ENCODE measurements around the gene RIMBP2.

The RIMBP2 gene

DNA sequence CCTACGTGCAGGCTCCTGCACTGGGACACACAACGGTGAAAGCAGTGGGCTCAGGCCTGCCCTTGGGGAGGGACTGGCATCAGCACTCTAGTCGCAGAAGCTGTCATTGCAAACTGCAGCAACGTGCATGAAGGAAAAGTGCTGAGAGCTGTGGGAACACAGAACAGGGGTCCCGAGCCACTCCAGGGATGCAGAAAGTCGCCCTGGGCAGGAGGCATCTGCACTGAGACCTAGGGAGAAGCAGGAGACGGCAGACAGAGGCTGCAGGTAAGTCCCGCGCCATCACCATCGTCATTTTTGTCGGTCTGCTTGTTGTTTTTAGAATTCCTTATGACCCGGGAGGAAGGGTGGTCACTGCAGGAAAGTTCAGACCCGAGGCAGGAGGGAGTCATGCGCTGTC lies 21.6 kb upstream of the RIMBP2 start:
- no peak for DNase-seq (ENCODE audit: low read depth)

DNA sequence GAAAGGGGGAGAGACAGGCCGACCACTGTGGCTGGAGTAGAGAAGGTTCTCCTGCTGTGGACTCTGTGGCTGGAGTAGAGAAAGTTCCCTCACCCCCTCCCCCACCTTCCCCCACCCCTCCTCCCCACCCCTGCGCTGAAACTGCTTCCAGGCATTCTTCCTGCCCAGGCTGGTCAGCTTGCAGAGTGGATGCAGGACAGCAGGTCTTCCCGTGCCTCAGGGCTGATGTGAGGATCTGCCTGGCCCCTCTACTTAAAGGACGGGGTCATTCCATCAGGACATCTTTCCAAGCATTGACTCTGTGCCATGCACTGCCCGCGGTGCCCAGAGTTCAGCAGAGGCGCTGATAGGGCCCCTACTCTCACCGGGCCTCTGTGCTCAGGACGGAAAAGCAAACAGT lies 13.2 kb upstream of the RIMBP2 start:
- DNase-seq (ENCODE audit: low read depth), result no peak

DNA sequence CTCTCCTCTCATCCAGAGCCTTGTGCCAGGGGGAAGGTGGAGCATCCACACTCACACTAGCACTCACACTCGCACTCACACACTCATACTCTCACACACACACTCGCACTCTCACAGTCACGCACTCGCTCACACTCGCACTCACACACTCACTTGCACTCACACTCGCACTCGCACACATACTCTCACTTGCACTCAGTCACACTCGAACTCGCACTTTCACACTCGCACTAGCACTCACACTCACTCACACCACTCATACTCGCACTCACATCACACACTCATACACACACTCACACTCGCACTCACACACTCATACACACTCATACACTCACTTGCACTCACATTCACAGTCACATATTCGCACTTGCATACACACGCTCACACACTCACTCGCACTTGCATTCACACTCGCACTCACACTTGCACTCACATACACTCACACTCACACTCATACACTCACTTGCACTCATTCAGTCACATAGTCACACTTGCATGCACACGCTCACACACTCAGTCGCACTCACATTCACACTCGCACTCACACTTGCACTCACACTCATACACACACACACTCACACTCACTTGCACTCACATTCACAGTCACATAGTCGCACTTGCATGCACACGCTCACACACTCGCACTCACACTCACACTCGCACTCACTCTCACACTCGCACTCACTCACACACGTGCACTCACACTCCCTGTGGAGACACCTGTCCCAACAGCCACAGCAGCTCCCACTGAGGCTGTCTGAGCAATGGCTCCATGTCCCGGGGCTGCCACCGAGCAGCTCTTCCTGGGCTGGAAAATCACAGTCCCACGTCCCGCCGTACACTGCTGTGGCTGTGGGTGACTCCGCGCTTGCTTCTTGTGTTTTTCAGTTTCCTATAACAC lies 12.3 kb upstream of the RIMBP2 start:
- DNase-seq (ENCODE audit: low read depth), result no peak

DNA sequence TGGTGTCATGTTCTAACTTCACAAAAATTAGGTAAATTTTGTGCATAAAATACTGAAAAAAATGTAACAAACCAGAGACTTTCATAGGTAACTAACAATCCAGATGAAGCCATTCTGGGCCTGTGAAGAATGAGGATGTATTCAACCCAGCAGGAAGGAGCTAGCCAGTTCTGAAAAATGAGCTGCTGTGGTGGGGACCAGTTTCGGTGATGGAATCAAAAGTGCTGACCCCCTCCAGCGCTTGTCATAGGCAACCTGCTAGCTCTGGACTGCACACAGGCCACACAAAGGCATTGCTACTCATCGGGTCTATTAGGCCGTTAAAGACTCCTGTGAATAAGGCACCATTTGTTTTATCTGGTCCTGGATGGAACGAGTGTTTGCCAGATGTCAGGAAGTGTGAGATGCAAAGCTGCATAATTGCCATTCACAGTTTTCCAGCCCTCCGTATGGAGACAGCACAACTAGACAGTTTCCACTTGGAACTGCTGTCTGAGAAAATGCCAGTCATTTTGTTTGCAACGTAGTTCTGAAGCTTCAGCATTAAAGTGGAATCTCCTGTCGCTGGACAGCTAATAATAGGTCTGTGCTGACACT lies 3.3 kb upstream of the RIMBP2 start:
- DNase-seq (ENCODE audit: low read depth), result no peak

DNA sequence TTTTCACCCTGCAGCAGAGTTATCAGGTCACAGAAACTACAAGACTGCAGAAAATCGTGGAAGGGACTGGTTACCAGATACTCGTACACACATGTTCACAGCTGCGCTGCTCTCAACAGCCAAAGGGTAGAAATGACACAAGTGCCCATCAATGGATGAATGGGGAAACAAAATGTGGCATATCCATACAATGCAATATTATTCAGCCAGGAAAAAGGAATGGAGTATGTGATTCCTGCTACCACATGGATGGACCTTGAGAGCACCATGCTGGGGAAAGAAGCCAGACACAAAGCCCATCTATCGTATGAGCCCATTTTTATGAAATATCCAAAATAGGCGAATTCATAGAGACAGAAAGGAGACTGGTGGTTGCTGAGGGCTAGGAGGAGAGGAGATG lies 1.7 kb upstream of the RIMBP2 start:
- DNase-seq (ENCODE audit: low read depth), result no peak

DNA sequence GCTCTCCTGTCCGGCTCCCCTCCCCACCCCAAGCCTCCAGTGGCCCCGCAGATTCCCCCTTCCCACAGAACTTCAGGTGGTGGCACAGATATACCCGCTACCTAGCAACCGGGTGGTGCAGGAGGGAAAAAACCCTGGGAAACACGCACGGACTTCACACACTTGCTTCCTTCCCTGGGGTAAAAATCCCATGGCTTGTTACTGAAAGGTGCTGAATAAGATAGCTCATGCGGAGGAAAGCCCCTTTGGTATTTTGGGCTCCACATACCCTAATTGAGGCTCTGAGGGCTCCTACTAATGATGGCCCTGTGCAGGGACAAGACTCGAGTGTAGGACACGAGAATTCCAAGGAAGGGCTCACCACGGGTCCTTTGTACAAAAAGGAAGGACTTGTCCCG lies 869 bp upstream of the RIMBP2 start:
- DNase-seq (ENCODE audit: low read depth), result no peak

DNA sequence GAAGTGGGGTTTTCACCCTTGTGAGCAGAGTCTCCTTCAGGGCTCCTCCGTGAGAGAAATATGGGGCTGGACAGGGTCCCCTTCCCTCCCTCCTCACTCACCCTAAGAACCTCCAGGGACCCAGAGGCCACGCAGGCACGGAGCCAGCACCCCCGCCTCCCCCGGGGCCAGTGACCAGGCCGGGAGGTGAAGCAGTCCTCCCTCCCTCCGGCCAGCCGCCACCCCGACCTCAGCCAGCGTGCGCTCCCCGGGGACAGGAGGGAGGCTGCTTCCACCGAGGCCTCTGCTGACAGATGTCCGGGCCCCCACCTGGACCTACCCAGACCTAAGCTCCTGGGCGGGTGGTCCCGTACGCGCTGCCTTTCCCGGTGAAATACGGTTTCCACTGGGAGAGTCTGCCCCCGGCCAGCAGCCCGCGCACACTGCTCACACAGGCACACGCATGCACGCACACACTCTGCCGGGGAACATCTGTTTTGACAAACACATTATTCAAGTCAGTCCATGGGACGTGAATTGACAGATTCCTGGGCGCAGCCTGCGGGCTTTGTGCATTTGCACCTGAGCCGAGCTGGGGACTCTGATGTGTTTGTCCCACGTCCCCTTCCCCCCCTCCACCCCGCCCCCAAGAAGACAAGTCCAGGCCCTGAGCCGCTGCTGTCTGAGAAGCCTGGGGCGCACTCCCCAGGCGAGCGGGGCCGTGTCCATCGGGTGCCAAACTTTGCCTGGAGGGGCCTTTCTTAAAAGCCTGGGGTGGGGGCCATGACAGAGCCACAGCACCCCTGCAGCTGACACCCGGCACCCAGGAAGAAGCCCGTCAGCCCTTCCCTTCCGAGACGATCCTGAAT lies 725 bp downstream of the RIMBP2 start:
- no peak for DNase-seq (ENCODE audit: low read depth)

DNA sequence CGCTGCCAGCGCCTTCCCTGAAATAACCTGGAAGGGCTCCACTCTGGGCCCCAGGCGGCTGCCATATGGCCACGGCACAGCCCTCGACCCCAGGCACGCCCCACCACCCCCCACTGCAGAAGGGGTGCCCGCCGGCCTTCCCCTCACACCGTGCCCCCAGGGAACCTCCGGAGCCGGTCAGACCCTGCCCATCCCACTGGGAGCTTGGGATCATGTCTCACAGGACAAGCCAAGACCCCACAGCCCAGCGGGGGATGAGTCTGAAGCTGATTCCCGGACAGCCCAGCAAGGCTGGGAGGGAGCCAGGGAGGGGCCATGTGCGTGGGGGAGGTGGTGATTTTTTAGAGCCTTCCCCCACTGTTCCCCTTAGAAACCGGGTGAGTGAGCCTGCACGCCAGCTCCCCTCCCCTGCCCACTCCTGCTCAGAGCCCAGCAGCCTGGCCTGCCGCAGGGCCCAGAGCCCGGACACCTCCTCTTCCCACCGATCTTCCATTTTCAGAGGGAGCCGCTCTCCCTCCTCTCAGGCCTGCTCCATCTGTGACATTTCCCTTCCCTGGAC lies 1.4 kb downstream of the RIMBP2 start:
- DNase-seq (ENCODE audit: low read depth), result no peak

DNA sequence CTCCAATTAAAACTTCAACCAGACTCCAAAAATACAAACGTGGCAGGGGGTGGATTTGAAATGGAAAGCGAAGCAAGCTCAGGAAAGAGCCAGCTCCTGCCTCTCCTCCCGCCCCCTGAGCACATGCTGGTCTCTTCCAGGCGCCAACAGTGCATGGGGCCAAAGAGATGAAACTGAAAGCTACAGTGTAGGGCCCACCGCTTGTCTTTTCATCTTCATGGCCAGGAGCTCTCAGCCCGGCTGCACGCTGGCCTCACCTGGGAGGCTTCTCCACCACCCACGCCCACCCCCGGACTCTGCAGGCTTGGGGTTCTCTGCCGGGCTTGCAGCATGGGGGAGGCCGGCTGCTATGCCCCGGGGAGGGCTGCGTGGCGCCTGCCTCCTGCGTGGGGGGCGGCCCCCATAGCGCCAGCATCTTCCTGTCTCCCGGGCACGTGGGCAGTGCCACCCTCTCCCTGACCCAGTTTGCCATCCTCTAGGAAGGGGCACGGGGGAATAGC lies 2.0 kb downstream of the RIMBP2 start:
- no peak for DNase-seq (ENCODE audit: low read depth)

DNA sequence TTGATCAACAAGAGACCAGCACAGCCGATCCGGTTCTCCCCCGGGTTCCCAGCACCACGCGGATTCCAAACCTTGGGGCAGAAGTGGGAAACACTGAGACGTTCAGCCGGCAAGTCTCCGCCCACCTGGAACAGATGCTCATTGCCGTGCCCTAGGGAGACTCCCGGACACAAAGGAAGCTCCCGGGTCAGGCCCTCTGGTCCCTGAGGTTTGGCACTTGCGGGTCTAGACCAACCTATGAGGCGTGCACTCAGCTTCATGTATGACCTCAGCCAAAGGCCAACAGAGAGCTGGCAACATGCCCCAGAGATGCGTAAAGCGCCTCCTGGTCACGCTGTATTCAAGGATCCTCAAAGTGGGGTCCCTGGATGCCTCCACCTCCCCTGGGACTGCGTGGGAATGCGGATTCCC lies 2.5 kb downstream of the RIMBP2 start:
- no peak for DNase-seq (ENCODE audit: low read depth)

DNA sequence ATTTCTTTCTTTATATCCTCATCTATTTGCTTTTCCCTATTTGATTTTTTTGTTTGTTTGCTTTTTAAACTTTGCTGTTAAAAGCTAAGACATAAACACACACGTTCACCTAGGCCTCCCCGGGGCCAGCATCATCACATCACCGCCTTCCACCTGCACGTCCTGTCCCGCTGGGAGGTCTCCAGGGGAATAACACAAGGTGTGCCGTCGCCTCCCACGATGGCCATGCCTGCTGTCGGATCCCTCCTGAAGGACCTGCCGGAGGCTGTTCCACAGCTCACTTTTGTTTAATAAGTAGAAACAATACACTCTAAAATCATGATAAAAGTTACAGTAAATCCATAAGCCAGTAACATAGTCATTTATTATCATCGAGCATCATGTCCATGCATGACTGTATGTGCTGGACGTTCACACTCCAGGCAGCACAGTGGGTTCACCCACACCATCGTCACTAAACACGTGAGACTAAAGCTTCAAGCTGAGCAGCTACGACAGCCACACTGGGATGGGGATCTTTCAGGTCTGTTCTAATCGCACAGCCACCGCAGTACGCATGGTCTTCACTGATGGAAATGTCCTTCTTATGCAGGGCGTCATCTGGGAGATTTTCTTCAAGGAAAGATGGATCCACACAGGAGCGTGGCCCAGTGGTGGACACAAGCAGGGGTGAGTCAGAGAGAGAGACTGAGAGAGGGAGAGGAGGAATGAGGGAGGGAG lies 3.6 kb downstream of the RIMBP2 start:
- DNase-seq (ENCODE audit: low read depth), result no peak

DNA sequence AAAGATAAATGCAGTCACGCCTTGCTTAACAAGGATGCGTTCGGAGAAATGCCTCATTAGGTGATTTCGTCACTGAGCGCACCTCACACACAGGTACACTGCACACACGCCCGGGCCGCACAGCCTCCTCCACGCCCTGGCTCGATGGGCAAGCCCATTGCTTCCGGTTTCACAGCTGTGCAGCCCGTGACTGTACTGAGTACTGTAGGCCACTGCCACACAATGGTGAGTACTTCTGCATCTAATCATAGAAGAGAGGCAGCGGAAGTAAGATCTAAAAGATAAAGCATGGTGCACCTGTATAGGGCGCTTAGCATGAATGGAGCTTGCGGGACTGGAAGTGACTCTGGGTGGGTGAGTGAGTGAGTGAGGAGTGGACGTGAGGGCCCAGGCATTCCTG lies 4.3 kb downstream of the RIMBP2 start:
- no peak for DNase-seq (ENCODE audit: low read depth)

DNA sequence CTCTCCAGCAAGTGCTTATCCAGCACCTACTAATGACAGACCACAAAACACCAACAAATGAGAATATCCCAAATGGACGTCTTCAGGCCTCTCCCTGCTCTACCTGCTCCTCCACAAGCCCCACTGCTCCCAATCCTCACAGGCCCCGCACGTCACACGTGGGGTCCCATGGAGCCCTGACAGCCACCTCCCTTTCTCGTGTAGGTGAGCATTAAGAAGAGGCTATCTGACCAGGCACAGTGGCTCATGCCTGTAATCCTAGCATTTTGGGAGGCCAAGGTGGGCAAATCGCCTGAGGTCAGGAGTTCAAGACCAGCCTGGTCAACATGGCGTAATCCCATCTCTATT lies 5.4 kb downstream of the RIMBP2 start:
- DNase-seq (ENCODE audit: low read depth), result no peak

DNA sequence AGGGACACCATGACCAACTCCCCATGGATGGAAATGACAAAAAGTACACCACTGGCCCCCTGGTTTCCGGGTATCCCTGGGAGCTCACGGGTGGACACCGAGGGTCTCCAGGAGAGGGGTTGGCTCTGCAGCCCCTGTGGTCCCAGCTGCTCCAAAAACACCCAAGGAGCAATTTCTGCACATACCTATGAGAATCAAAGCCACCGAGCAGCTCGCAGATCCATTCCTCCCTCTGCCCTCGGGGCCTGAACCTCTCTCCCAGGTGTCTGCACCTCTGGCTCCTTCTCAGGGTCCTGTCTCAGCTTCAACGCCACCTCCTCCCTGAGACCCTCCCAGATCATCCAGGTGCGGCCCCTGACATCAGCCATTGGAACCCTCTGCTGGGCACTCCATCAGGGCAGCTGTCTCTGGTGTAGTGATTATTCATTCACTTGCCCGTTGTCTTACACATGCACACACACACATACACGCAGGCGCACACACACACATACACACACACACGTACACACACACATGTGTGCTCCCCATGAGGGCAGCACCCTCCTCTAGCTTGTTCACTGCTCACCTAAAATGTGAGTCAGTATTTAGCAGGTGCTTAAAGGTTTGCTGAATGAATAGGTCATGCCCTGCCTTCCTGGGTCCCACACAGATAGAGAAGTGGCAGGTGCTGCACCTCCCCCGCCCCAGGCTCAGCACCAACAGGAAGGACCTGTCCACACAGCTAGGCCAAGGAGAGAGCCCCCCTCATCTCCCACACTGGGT lies 5.9 kb downstream of the RIMBP2 start:
- no peak for DNase-seq (ENCODE audit: low read depth)

DNA sequence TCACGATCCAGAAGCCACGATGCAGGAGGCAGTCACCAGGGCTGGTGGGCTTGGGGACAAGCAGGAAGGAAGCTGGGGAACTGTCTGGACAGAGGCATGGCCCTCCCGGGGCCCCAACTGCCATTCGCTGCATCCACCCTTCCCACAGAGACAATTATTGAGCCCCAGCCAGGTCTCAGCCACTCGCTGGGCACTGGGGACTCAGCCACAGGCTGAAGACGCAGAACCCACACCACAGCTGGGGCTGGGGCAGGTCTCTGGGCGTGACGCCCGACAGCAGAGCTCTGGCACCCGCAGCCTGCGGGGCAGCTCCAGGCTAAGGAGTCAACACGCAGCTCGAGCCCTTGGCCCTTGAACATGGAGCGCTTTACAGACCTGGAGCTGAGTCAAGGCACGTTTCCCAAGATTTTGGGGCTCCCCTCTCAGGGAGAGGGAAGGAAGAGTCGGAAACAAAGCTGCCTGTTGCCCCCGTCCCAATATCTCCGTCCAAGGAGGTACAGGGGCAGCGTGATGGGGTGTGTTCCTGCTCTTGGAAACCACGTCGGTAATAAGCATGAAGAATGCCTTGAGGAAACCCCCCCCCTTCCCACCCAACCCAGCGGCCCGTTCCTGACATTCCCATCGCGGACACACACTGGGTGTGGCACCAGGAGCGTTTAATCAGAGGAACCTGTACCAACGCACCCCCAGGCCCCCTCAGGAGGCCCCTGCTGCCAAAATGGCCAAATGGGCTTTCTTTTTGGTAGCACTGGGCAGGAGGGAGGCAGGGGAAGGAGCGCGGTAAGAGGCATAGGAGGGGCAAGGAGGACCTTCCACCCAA lies 6.7 kb downstream of the RIMBP2 start:
- no peak for DNase-seq (ENCODE audit: low read depth)

DNA sequence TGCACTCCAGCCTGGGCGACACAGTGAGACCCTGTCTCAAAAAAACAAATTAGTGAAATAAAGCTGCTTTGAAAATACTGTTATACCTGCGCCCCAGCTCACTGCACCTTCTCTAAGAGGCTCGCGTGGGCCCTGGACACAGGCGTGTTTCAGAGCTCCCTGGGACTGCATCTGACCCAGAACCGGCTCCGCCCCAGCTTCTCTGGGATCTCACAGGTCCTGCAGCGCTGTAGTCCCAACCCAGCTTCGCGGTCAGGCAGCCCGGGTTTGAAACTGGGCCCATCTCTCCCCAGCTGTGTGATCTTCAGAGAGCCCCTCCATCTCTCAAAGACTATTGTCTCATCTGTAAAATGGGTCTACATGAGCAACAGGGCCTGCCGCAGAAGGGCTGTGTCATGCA lies 7.5 kb downstream of the RIMBP2 start:
- no peak for DNase-seq (ENCODE audit: low read depth)

DNA sequence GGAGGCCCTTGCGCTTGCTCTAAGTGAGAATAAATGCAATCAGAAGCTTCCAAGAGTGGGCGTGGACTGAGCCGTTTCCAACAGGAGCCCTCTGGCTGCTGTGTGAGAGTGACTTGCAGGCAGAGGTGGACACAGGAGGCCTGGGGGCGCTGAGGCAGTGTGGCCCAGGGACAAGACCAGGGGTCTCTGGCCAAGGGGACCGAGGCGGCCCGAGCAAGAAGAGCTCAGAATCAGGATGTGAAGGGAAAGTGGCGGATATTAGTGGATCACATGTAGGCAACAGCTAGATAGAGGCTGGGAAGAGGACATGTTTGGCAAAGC lies 8.6 kb downstream of the RIMBP2 start:
- DNase-seq (ENCODE audit: low read depth), result no peak

DNA sequence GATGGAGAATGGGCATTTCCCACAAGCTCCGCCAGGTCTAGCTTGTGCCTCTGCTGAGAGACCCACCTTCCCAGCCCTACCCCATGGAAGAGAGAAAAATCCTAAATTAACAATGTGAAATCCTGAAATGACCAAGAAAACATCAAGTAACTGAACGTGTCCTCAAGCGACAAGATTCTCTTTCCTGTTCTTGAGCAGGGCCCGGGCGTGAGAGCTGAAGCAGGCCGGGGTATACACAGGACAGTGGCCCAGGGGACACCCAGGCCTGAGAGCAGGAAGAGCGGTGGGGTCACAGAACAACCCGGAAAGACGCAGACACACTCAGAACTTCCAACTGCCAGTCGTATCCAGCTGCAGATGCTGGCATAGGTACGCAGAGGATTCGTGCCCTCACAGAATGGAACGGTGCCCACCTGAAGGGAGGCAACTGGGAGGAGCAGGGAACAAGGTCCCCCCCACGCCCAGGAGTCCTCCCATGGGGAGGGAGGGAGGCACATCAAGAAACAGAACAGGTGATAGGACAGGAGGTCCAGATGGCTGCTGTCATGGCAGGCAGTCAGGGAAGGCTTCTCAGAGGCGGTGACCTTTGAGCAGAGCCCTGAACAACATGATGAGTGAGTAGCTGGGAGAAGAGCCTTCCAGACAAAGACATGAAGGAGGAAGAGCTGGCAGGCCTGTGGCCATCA lies 9.1 kb downstream of the RIMBP2 start:
- DNase-seq (ENCODE audit: low read depth), result no peak

DNA sequence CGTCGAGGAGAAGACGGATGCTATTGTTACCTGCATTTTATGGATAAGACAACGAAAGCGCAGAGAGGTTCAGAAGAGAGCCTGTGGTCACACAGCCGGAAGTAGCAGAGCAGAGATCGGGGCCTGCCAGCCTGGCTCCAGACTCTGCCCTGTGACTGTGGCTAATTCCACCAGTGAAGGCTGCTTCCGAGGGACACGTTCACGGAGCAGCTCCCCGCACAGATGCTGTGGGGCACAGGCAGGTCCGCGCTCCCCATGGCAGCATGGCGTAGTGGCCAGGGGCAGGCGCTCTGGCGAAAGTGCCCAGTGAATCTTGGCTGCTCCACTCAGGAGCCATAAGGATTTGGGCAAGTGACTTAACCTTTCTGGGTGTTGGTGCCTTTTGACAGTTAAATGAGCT lies 9.8 kb downstream of the RIMBP2 start:
- DNase-seq (ENCODE audit: low read depth), result no peak

Data from GM04503 (cell line).